ENCODE results near the gene NOP53. TPM values are rescaled to one million over a fixed set of nuclear protein-coding genes. Genes with fewer than 3 reads are reported as not detected.
A peak's percentile ranks its signal among the peaks of the same experiment; 100 is the strongest.

Gene NOP53
- total and polyA plus RNA-seq, 9 of the 15 experiments (the other 6 are each of a cell fraction or from before 2014, with no cell fraction given) = 6.5 to 274 (median 145) TPM

- no peak for TF ChIP-seq FOXP4 (CRISPR knock-in tag; IDR thresholded peaks at IDR 0.05; ENCODE audit: borderline replicate concordance)
- no peak for TF ChIP-seq AFF4 (CRISPR knock-in tag; IDR thresholded peaks at IDR 0.05)
- no peak for TF ChIP-seq NCOA4 (IDR thresholded peaks at IDR 0.05; ENCODE audit: partially characterized antibody)
- TF ChIP-seq GATAD2B (IDR thresholded peaks at IDR 0.05; ENCODE audit: borderline replicate concordance) = no peak
- TF ChIP-seq HMG20B (CRISPR knock-in tag; IDR thresholded peaks at IDR 0.05) = no peak
- TF ChIP-seq NCOA2 (IDR thresholded peaks at IDR 0.05; ENCODE audit: partially characterized antibody in 2 of 2) = no peak
- no peak; the same call in 1 of the 2 replicates for TF ChIP-seq ZEB2 (IDR thresholded peaks at IDR 0.05)
- TF ChIP-seq ZNF347 (CRISPR knock-in tag; IDR thresholded peaks at IDR 0.05; ENCODE audit: low read depth) = no peak
- TF ChIP-seq ETV6 (IDR thresholded peaks at IDR 0.05; ENCODE audit: borderline replicate concordance in 1 of 2, low read depth in 2 of 2, low read length in 1 of 2) = no peak
- no peak for TF ChIP-seq ETV6 (CRISPR knock-in tag; IDR thresholded peaks at IDR 0.05; ENCODE audit: borderline replicate concordance)
- 0 out of 2 replicates have a peak, but pooled peaks have one; percentile 53 for TF ChIP-seq HINFP (tag; conservative IDR thresholded peaks at IDR 0.05; ENCODE audit: low read depth)
- TF ChIP-seq GTF2B (IDR thresholded peaks at IDR 0.05; ENCODE audit: extremely low read depth, insufficient read length) = no peak
- no peak for TF ChIP-seq ARID3A (IDR thresholded peaks at IDR 0.05; ENCODE audit: borderline replicate concordance, low read depth, low read length)
- no peak for TF ChIP-seq ZNF224 (CRISPR knock-in tag; IDR thresholded peaks at IDR 0.05)
- no peak for TF ChIP-seq NFATC3 (IDR thresholded peaks at IDR 0.05)
- peak; percentile 56; the same call in 1 of the 2 replicates for TF ChIP-seq ETV5 (CRISPR knock-in tag; IDR thresholded peaks at IDR 0.05; ENCODE audit: low read depth)
These were observed 32.0 kb upstream of the NOP53 start, which contains the start of gene EHD2 (continued) for GRCh38 chr19:47713046-47714021.
